Trophoblast cell (in vitro differentiated cells and primary cell): ENCODE measurements around the gene TLE3.

Experiments used
- DNase-seq, 2 donors: peaks; one replicate each; pipeline ENCODE4 v3.0.0-alpha.2; 2016
- H2AFZ ChIP-seq: 2 replicates; pipeline ENCODE4 v1.6.1; 2013; ENCODE audit warnings: low read length, moderate library complexity, mild to moderate bottlenecking; ENCODE audit not compliant: insufficient read depth, poor library complexity
- H2AK5ac ChIP-seq: 2 replicates; pipeline ENCODE4 v1.6.1; 2013; ENCODE audit warnings: mild to moderate bottlenecking, low read length
- H2BK120ac ChIP-seq: 2 replicates; pipeline ENCODE4 v1.6.1; 2013; ENCODE audit warnings: low read length, mild to moderate bottlenecking, moderate library complexity; ENCODE audit not compliant: insufficient read depth, poor library complexity
- H2BK12ac ChIP-seq: 2 replicates; pipeline ENCODE4 v1.6.1; 2013; ENCODE audit warnings: mild to moderate bottlenecking, low read length, moderate library complexity
- H2BK5ac ChIP-seq: 2 replicates; pipeline ENCODE4 v1.6.1; 2013; ENCODE audit warnings: low read length, low read depth, moderate library complexity, mild to moderate bottlenecking; ENCODE audit not compliant: poor library complexity
- H3K14ac ChIP-seq: 2 replicates; pipeline ENCODE4 v1.6.1; 2013; ENCODE audit warnings: mild to moderate bottlenecking, low read length
- H3K18ac ChIP-seq: 2 replicates; pipeline ENCODE4 v1.6.1; 2013; ENCODE audit warnings: mild to moderate bottlenecking, low read length
- H3K23ac ChIP-seq: 2 replicates; pipeline ENCODE4 v1.6.1; 2013; ENCODE audit warnings: low read length
- H3K27ac ChIP-seq: 2 replicates; pipeline ENCODE4 v1.5.1; 2013; ENCODE audit warnings: low read depth, mild to moderate bottlenecking, inconsistent platforms, low read length, moderate library complexity
- H3K27me3 ChIP-seq: 2 replicates; pipeline ENCODE4 v1.6.1; 2013; ENCODE audit warnings: inconsistent platforms, mild to moderate bottlenecking, low read length, moderate library complexity; ENCODE audit not compliant: insufficient read depth
- H3K36me3 ChIP-seq, 2 experiments: 1 replicate in 1 of 2; 2 replicates in 1 of 2; pipeline ENCODE4 v1.6.1; 2013; ENCODE audit warnings: low read length in 2 of 2, mild to moderate bottlenecking in 2 of 2, moderate library complexity in 1 of 2; ENCODE audit not compliant: insufficient read depth in 2 of 2, control insufficient read depth in 1 of 2
- H3K4ac ChIP-seq: 2 replicates; pipeline ENCODE4 v1.6.1; 2013; ENCODE audit warnings: low read depth, mild to moderate bottlenecking, low read length, moderate library complexity
- H3K4me1 ChIP-seq, 2 experiments: 1 replicate in 1 of 2; 2 replicates in 1 of 2; pipeline ENCODE4 v1.6.1; 2013; ENCODE audit warnings: low read length in 2 of 2, mild to moderate bottlenecking in 2 of 2, moderate library complexity in 1 of 2; ENCODE audit not compliant: insufficient read depth in 2 of 2, control insufficient read depth in 1 of 2
- H3K4me2 ChIP-seq: 2 replicates; pipeline ENCODE4 v1.6.1; 2013; ENCODE audit warnings: inconsistent platforms, mild to moderate bottlenecking, low read length, moderate library complexity
- H3K4me3 ChIP-seq: 2 replicates; pipeline ENCODE4 v1.5.1; 2013; ENCODE audit warnings: mild to moderate bottlenecking, low read depth, low read length, inconsistent platforms
- H3K79me1 ChIP-seq: one replicate; pipeline ENCODE4 v1.6.1; 2013; ENCODE audit warnings: low read length
- H3K79me2 ChIP-seq: 2 replicates; pipeline ENCODE4 v1.6.1; 2013; ENCODE audit warnings: low read length, mild to moderate bottlenecking; ENCODE audit not compliant: control insufficient read depth, insufficient read depth, poor library complexity
- H3K9ac ChIP-seq: 2 replicates; pipeline ENCODE4 v1.6.1; 2013; ENCODE audit warnings: mild to moderate bottlenecking, low read length
- H3K9me3 ChIP-seq: 2 replicates; pipeline ENCODE4 v1.6.1; 2013; ENCODE audit warnings: low read depth, mild to moderate bottlenecking, control low read depth, inconsistent platforms, low read length; ENCODE audit not compliant: insufficient read depth
- H4K12ac ChIP-seq: 2 replicates; pipeline ENCODE4 v1.6.1; 2013; ENCODE audit warnings: low read depth, mild to moderate bottlenecking, low read length, moderate library complexity
- H4K8ac ChIP-seq: 2 replicates; pipeline ENCODE4 v1.6.1; 2013; ENCODE audit warnings: low read depth, mild to moderate bottlenecking, low read length, moderate library complexity
- H4K91ac ChIP-seq: one replicate; pipeline ENCODE4 v1.6.1; 2013; ENCODE audit warnings: low read depth, mild to moderate bottlenecking, low read length, moderate library complexity
- WGBS: extraction: QIAGEN DNeasy Blood & Tissue Kit; methylation state at CpG from one replicate; pipeline ENCODE4 v1.1.7; 2013; ENCODE audit warnings: missing lambda C conversion rate; ENCODE audit not compliant: insufficient read length, insufficient coverage; ENCODE audit errors: extremely low coverage; 5-methylcytosine and 5-hydroxymethylcytosine counted together

TLE3 gene

DNA sequence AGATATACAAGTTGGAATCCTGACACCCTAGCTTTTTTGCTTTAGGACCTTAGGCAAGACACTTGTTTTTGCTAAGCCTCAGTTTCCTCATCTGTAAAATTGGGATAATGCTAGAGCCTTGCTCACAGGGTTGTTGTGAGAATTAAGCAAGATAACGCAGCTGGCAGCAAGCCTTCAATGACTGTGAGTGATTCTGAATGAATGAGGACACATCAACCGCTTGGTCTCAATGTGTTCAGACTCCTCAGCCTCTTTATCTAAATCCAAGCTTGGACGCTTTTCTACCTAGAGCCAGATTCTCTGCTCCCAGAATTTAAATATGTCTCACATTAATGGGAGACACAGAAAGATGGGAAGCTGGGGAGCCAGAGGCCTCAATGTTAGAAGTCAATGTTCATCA is 11.8 kb upstream of the TLE3 start:
- no peak overlapping the region for H2BK5ac ChIP-seq
- H3K4me2 ChIP-seq = no peak overlapping the region
- H2AK5ac ChIP-seq = no peak overlapping the region
- H3K14ac ChIP-seq = no peak overlapping the region
- no peak overlapping the region for H3K27ac ChIP-seq
- H3K4ac ChIP-seq = no peak overlapping the region
- WGBS = no CpG with 5 or more reads among the region's 3 CpGs
- no peak overlapping the region for H4K91ac ChIP-seq
- H3K4me1 ChIP-seq = peaks cover 18 to 22% of the 10 kb centered on the region in 2 experiments
- DNase-seq = no peak
- no peaks in the 10 kb centered on the region for H3K79me2 ChIP-seq
- H3K36me3 ChIP-seq = no peaks in the 10 kb centered on the region
- no peak overlapping the region for H3K9ac ChIP-seq
- H4K8ac ChIP-seq = no peak overlapping the region
- H3K9me3 ChIP-seq = no peaks in the 10 kb centered on the region
- H3K4me3 ChIP-seq = no peak overlapping the region
- no peak overlapping the region for H3K23ac ChIP-seq
- H2BK12ac ChIP-seq = no peak overlapping the region
- peaks cover 4% of the 10 kb centered on the region for H3K27me3 ChIP-seq
- H3K79me1 ChIP-seq = peaks cover 6% of the 10 kb centered on the region
- H2AFZ ChIP-seq = no peak overlapping the region
- no peak overlapping the region for H3K18ac ChIP-seq
- no peak overlapping the region for H2BK120ac ChIP-seq
- H4K12ac ChIP-seq = no peak overlapping the region

DNA sequence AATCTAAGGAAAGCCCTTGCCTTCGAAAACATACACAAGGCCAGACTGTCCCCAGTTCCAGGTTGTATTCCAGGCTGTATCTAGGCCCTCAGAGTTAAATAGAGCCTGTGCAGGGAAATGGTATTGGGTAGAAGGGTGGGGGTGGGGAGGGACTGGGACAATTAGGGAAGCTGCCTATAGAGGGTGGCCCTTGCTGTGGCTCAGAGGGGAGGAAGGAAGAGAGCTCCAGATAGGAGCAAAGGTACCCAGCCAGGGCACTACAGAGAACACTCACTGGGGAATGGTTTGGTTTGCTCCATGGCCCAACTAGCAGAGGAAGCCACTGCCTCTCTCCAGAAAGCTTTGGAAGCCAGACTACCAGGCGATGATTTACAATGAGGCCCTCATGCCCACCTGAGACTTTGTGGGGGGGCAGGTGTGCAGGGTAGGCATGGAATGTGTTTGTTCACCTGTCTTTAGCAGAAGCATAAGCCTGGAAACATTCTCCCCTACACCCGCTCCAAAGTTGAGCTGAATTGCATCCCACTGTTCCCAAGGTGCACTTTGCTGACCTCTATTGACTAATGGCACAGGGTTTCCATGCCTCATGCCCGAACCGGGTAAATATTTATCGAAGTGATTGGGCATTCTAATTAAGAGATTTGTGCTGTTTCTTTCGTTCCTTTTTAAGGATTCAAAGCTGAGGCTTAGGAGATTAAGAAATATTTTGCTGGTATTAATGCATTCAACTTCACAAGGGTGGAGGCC is 6.3 kb upstream of the TLE3 start:
- H3K4me2 ChIP-seq = no peak overlapping the region
- peaks cover 2% of the 10 kb centered on the region for H3K9me3 ChIP-seq
- no peak overlapping the region for H3K23ac ChIP-seq
- no peak overlapping the region for H3K9ac ChIP-seq
- H3K79me1 ChIP-seq = peaks cover 8% of the 10 kb centered on the region
- H3K14ac ChIP-seq = no peak overlapping the region
- H2AFZ ChIP-seq = no peak overlapping the region
- no peak overlapping the region for H3K4me3 ChIP-seq
- H3K36me3 ChIP-seq = no peaks in the 10 kb centered on the region
- no peak overlapping the region for H2BK120ac ChIP-seq
- no peak overlapping the region for H4K91ac ChIP-seq
- H4K12ac ChIP-seq = no peak overlapping the region
- H3K4me1 ChIP-seq = peaks cover 10 to 15% of the 10 kb centered on the region in 2 experiments
- H3K27me3 ChIP-seq = peaks cover 3% of the 10 kb centered on the region
- H2BK12ac ChIP-seq = no peak overlapping the region
- no peak for DNase-seq
- no peaks in the 10 kb centered on the region for H3K79me2 ChIP-seq
- H2BK5ac ChIP-seq = no peak overlapping the region
- no peak overlapping the region for H3K18ac ChIP-seq
- H2AK5ac ChIP-seq = no peak overlapping the region
- WGBS = no CpG with 5 or more reads among the region's 7 CpGs
- H4K8ac ChIP-seq = no peak overlapping the region
- H3K4ac ChIP-seq = no peak overlapping the region
- H3K27ac ChIP-seq = no peak overlapping the region

DNA sequence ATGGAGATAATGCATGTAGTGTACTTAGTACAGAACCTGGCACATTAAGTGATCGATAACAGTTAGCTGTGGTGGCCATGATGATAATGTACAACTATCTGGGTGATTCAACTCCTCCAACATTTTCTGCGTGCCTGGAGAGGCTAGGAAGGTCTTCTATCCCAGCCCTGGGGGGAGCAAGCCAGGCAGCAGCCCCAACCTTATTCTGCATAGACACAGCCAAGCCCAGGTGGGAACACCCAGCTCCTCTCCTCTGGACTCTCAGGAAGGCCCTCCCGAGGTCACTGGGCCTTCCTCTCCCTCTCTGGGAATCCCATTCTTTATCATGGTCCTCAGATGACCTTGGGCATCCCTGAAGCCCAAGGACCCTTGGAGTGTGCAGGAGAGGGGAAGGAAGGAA is 5.1 kb upstream of the TLE3 start:
- H2BK120ac ChIP-seq = no peak overlapping the region
- no peak overlapping the region for H4K12ac ChIP-seq
- peaks cover 3% of the 10 kb centered on the region for H3K27me3 ChIP-seq
- H3K4ac ChIP-seq = no peak overlapping the region
- no peak overlapping the region for H2BK12ac ChIP-seq
- H4K91ac ChIP-seq = no peak overlapping the region
- H3K27ac ChIP-seq = no peak overlapping the region
- peaks cover 10 to 19% of the 10 kb centered on the region in 2 experiments for H3K4me1 ChIP-seq
- no peaks in the 10 kb centered on the region for H3K36me3 ChIP-seq
- no CpG with 5 or more reads among the region's 3 CpGs for WGBS
- peaks cover 2% of the 10 kb centered on the region for H3K9me3 ChIP-seq
- no peak overlapping the region for H4K8ac ChIP-seq
- DNase-seq = no peak
- no peak overlapping the region for H3K18ac ChIP-seq
- no peak overlapping the region for H3K4me2 ChIP-seq
- H2BK5ac ChIP-seq = no peak overlapping the region
- H3K4me3 ChIP-seq = no peak overlapping the region
- peaks cover 15% of the 10 kb centered on the region for H3K79me1 ChIP-seq
- no peak overlapping the region for H3K9ac ChIP-seq
- no peak overlapping the region for H2AK5ac ChIP-seq
- H3K79me2 ChIP-seq = peaks cover 3% of the 10 kb centered on the region
- H3K14ac ChIP-seq = no peak overlapping the region
- H2AFZ ChIP-seq = no peak overlapping the region
- H3K23ac ChIP-seq = no peak overlapping the region

DNA sequence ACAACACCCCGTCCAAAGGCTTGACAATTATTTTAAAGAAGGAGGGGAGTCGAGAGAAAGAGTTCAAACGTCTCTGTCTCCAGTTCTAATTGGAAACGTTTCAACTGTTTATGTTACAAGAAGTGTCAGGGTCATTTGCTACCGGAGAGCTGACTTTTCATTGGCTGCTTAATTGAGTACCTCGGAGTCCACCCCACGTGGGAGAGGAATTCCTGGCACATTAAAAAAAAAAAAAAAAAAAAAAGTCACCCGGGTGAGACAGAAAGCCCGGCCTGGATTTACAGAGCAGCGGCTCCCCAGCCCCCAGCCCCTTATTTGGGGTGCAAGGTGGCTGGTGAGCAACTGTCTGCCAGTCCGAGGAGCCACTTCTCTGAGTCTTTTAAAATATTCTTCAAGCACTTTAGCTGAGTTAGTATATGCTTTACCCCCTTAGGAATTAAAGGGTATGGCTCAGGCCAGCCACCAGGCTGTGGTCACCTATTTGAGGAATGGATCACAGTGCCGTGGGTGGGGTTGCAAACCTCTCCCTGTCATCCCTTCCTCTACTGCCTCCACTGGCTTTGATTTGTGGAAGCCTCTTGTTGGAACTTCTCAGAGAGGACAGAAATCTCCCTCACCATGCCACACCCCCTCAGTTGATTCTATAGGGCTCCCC is 3.9 kb upstream of the TLE3 start:
- Histone ChIP-seq H3K36me3 (no peaks in the 10 kb centered on the region), H3K79me2 (peaks cover 12% of the 10 kb centered on the region), H3K14ac (no peak overlapping the region), H2AK5ac (no peak overlapping the region), H3K23ac (no peak overlapping the region), H3K4me2 (no peak overlapping the region), H3K27ac (no peak overlapping the region), H3K27me3 (peaks cover 3% of the 10 kb centered on the region), H3K79me1 (peaks cover 23% of the 10 kb centered on the region), H4K12ac (no peak overlapping the region), H3K9me3 (peaks cover 2% of the 10 kb centered on the region), H3K4me3 (no peak overlapping the region), H3K18ac (no peak overlapping the region), H2BK5ac (no peak overlapping the region), H4K91ac (no peak overlapping the region), H4K8ac (no peak overlapping the region), H3K9ac (no peak overlapping the region), H3K4me1 (peaks cover 10 to 19% of the 10 kb centered on the region in 2 experiments), H3K4ac (no peak overlapping the region), H2BK120ac (no peak overlapping the region), H2AFZ (no peak overlapping the region), H2BK12ac (no peak overlapping the region)
- no CpG with 5 or more reads among the region's 12 CpGs for WGBS
- DNase-seq = peak in 1 of 2 donors; percentile 61
